Measurements from ENCODE around the gene CCN5. TPM values are rescaled to one million over a fixed set of nuclear protein-coding genes. Genes with fewer than 3 reads are reported as not detected.

CCN5 gene
- total RNA-seq, 2 experiments from 2014 or later: not detected

- Histone ChIP-seq H3K27ac (ENCODE audit: low read depth, low read length, poor library complexity, severe bottlenecking) (no peak overlapping the region), H3K9me2 (ENCODE audit: insufficient read depth, low read length) (no peaks in the 10 kb centered on the region), H3K9me3 (ENCODE audit: low read length) (0 out of 2 replicates have a peak, but pooled peaks cover 1% of the 10 kb centered on the region), H3K4me1 (ENCODE audit: insufficient read depth, low read length, poor library complexity, severe bottlenecking) (peaks cover 12% of the 10 kb centered on the region), H3K4me3 (ENCODE audit: low read depth, low read length, poor library complexity, severe bottlenecking) (no peak overlapping the region), H4K20me1 (ENCODE audit: insufficient read depth, low read length) (no peaks in the 10 kb centered on the region), H2AFZ (ENCODE audit: low read length) (no peak overlapping the region), H3K36me3 (ENCODE audit: insufficient read depth, low read length) (no peaks in the 10 kb centered on the region), H3K79me2 (ENCODE audit: insufficient read depth, low read depth, low read length) (no peaks in the 10 kb centered on the region), H3K4me2 (ENCODE audit: low read length) (no peak overlapping the region)
- POLR2A ChIA-PET: no interaction called here
- no peak for DNase-seq (ENCODE audit: low spot score)
- no TSS peak for BruUV-seq (replicated peaks)
- CTCF ChIA-PET (ENCODE audit: unreplicated experiment): interaction anchor here (1.4 kb wide), 1 partner anchor 9 kb away, joined by 3 read pairs; no protein-coding TSS in a partner anchor
- intact Hi-C loops (cut with micrococcal nuclease; ENCODE audit: unreplicated experiment): no loop called here
- no peak for TF ChIP-seq EZH2phosphoT487 (IDR thresholded peaks at IDR 0.05; ENCODE audit: borderline replicate concordance, low read depth, low read length)
Observed at GRCh38 chr20:44743916-44744655, 28.9 kb downstream of the CCN5 start.

DNA sequence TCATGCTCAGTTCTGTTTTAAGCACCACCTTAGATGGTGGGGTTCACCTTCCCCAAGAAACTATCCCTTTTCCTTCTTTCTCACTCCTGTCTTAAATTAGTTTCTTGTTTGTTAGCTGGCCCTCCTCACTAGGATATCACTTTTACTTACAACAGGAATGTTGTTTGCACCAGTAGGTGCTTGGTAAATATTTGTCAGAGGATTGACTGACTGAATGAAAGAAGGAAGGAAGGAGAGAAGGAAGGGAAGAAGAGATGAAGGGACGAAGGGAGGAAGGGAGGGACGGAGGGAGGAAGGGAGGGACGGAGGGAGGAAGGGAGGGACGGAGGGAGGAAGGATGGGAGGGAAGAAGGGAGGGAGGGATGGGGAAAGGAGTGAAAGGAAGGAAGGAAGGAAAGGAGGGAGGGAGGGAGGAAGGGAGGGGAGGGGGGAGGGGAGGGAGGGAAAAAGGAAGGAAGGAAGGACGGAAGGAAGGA lies 30.0 kb downstream of the CCN5 start:
- no peak overlapping the region for H3K4me2 ChIP-seq (ENCODE audit: low read length)
- TF ChIP-seq EZH2phosphoT487 (IDR thresholded peaks at IDR 0.05; ENCODE audit: borderline replicate concordance, low read depth, low read length): no peak
- TF ChIP-seq, protein P1, sequence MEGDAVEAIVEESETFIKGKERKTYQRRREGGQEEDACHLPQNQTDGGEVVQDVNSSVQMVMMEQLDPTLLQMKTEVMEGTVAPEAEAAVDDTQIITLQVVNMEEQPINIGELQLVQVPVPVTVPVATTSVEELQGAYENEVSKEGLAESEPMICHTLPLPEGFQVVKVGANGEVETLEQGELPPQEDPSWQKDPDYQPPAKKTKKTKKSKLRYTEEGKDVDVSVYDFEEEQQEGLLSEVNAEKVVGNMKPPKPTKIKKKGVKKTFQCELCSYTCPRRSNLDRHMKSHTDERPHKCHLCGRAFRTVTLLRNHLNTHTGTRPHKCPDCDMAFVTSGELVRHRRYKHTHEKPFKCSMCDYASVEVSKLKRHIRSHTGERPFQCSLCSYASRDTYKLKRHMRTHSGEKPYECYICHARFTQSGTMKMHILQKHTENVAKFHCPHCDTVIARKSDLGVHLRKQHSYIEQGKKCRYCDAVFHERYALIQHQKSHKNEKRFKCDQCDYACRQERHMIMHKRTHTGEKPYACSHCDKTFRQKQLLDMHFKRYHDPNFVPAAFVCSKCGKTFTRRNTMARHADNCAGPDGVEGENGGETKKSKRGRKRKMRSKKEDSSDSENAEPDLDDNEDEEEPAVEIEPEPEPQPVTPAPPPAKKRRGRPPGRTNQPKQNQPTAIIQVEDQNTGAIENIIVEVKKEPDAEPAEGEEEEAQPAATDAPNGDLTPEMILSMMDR (conservative IDR thresholded peaks at IDR 0.05; ENCODE audit: low read length): no peak

DNA sequence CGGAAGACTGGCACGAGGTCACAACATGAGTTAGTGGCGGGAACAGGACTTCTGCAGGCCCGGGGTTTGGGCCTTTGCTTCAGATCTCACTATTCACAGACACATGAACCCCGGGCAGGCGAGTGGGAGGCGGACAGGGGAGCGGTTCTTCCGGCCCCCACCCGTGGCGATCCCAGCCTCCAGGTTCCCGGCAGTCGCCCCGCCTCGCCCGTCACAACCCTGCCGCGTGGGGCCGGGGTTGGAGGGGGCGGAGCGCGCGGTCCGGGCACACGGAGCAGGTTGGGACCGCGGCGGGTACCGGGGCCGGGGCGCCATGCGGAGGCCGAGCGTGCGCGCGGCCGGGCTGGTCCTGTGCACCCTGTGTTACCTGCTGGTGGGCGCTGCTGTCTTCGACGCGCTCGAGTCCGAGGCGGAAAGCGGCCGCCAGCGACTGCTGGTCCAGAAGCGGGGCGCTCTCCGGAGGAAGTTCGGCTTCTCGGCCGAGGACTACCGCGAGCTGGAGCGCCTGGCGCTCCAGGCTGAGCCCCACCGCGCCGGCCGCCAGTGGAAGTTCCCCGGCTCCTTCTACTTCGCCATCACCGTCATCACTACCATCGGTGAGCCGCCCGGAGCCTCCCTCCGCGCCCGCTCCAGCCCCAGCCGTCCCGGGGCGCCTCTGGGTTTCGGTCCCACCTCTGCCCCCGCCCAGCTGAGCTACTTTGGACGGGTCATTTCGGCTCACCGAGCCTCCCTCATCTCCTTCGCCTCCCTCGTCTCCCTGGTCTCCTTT lies 30.6 kb downstream of the CCN5 start, which contains the start of gene KCNK15:
KCNK15 (plus strand) TSS at position 268 of the 769 bp plus-strand sequence; CDS start at position 314, 46 bp downstream.
- no peaks in the 10 kb centered on the region for H3K9me2 ChIP-seq (ENCODE audit: insufficient read depth, low read length)
- peak within 1 kb of the TSS; percentile 59 for H3K4me2 ChIP-seq (ENCODE audit: low read length)
- H3K27ac ChIP-seq (ENCODE audit: low read depth, low read length, poor library complexity, severe bottlenecking): no peak within 1 kb of the TSS
- peak within 1 kb of the TSS; percentile 31; the same call in 1 of the 2 replicates for H2AFZ ChIP-seq (ENCODE audit: low read length)
- ChIA-PET CTCF (ENCODE audit: unreplicated experiment) (no interaction called here), POLR2A (no interaction called here)
- BruUV-seq (replicated peaks): no TSS peak
- intact Hi-C loops (cut with micrococcal nuclease; ENCODE audit: unreplicated experiment): no loop called here
- no peak for TF ChIP-seq EZH2phosphoT487 (IDR thresholded peaks at IDR 0.05; ENCODE audit: borderline replicate concordance, low read depth, low read length)
- TF ChIP-seq, protein P1 (conservative IDR thresholded peaks at IDR 0.05; ENCODE audit: low read length): no peak
- DNase-seq (ENCODE audit: low spot score): no peak
- peaks cover 12% of the 10 kb centered on the region for H3K4me1 ChIP-seq (ENCODE audit: insufficient read depth, low read length, poor library complexity, severe bottlenecking)
- H3K9me3 ChIP-seq (ENCODE audit: low read length): no peaks in the 10 kb centered on the region
- no peaks in the 10 kb centered on the region for H4K20me1 ChIP-seq (ENCODE audit: insufficient read depth, low read length)
- peak within 1 kb of the TSS; percentile 34 for H3K4me3 ChIP-seq (ENCODE audit: low read depth, low read length, poor library complexity, severe bottlenecking)
- no peaks in the 10 kb centered on the region for H3K36me3 ChIP-seq (ENCODE audit: insufficient read depth, low read length)
- H3K79me2 ChIP-seq (ENCODE audit: insufficient read depth, low read depth, low read length): no peaks in the 10 kb centered on the region

More for the DNA sequence above, 30.0 kb downstream of the CCN5 start:
- POLR2A ChIA-PET: no interaction called here
- Histone ChIP-seq H3K9me3 (ENCODE audit: low read length) (no peaks in the 10 kb centered on the region), H2AFZ (ENCODE audit: low read length) (no peak overlapping the region), H3K79me2 (ENCODE audit: insufficient read depth, low read depth, low read length) (no peaks in the 10 kb centered on the region), H3K4me1 (ENCODE audit: insufficient read depth, low read length, poor library complexity, severe bottlenecking) (peaks cover 12% of the 10 kb centered on the region), H4K20me1 (ENCODE audit: insufficient read depth, low read length) (no peaks in the 10 kb centered on the region), H3K36me3 (ENCODE audit: insufficient read depth, low read length) (no peaks in the 10 kb centered on the region), H3K27ac (ENCODE audit: low read depth, low read length, poor library complexity, severe bottlenecking) (no peak overlapping the region), H3K4me3 (ENCODE audit: low read depth, low read length, poor library complexity, severe bottlenecking) (no peak overlapping the region), H3K9me2 (ENCODE audit: insufficient read depth, low read length) (no peaks in the 10 kb centered on the region)
- BruUV-seq (replicated peaks): no TSS peak
- intact Hi-C loops (cut with micrococcal nuclease; ENCODE audit: unreplicated experiment): no loop called here
- CTCF ChIA-PET (ENCODE audit: unreplicated experiment): no interaction called here
- no peak for DNase-seq (ENCODE audit: low spot score)
